ENCODE data around the gene KCTD17.
"Not testable (repeated sequence)": the region's sequence is repeated elsewhere in the genome, so short reads cannot be mapped to it uniquely, and the experiment has no call there.

The KCTD17 gene

GRCh38 chr22:37061611-37062375, 10.3 kb downstream of the KCTD17 start:
- DNase-seq (ENCODE audit: low spot score), result no peak

GRCh38 chr22:37062376-37062675, 10.8 kb downstream of the KCTD17 start:
- DNase-seq (ENCODE audit: low spot score), result no peak

GRCh38 chr22:37062702-37063381, 11.3 kb downstream of the KCTD17 start:
- no peak for DNase-seq (ENCODE audit: low spot score)

- no peak for DNase-seq (ENCODE audit: low spot score)
These were observed 12.2 kb downstream of the KCTD17 start for GRCh38 chr22:37063431-37064420.

- no peak for DNase-seq (ENCODE audit: low spot score)
These were observed 13.0 kb downstream of the KCTD17 start for GRCh38 chr22:37064553-37064952.

- no peak for DNase-seq (ENCODE audit: low spot score)
These were observed 13.6 kb downstream of the KCTD17 start for GRCh38 chr22:37065180-37065579.

GRCh38 chr22:37065961-37066360, 14.4 kb downstream of the KCTD17 start:
- DNase-seq (ENCODE audit: low spot score), result no peak

GRCh38 chr22:37067428-37067827, 15.9 kb downstream of the KCTD17 start:
- DNase-seq (ENCODE audit: low spot score), result no peak

- no peak for DNase-seq (ENCODE audit: low spot score)
These were observed 17.3 kb downstream of the KCTD17 start for GRCh38 chr22:37068859-37069258.

- DNase-seq (ENCODE audit: low spot score), result no peak
These were observed 17.8 kb downstream of the KCTD17 start for GRCh38 chr22:37069319-37069718.

- no peak for DNase-seq (ENCODE audit: low spot score)
These were observed 18.2 kb downstream of the KCTD17 start for GRCh38 chr22:37069719-37070118.

- DNase-seq (ENCODE audit: low spot score), result no peak
These were observed 18.8 kb downstream of the KCTD17 start for GRCh38 chr22:37070334-37070733.

- no peak for DNase-seq (ENCODE audit: low spot score)
These were observed 19.2 kb downstream of the KCTD17 start for GRCh38 chr22:37070744-37071143.

- DNase-seq (ENCODE audit: low spot score), result not testable (repeated sequence)
These were observed 20.5 kb downstream of the KCTD17 start for GRCh38 chr22:37071850-37072592.

- no peak for DNase-seq (ENCODE audit: low spot score)
These were observed 21.1 kb downstream of the KCTD17 start for GRCh38 chr22:37072673-37073072.

GRCh38 chr22:37074537-37074936, 23.0 kb downstream of the KCTD17 start:
- DNase-seq (ENCODE audit: low spot score), result no peak

- no peak for DNase-seq (ENCODE audit: low spot score)
These were observed 23.5 kb downstream of the KCTD17 start for GRCh38 chr22:37075046-37075445.

GRCh38 chr22:37075822-37076433, 24.4 kb downstream of the KCTD17 start:
- no peak for DNase-seq (ENCODE audit: low spot score)

GRCh38 chr22:37077802-37078448, 26.4 kb downstream of the KCTD17 start:
- DNase-seq (ENCODE audit: low spot score), result peak; percentile 83

GRCh38 chr22:37079158-37079557, 27.6 kb downstream of the KCTD17 start:
- no peak for DNase-seq (ENCODE audit: low spot score)

- DNase-seq (ENCODE audit: low spot score), result peak; percentile 82
These were observed 28.2 kb downstream of the KCTD17 start for GRCh38 chr22:37079668-37080171.
